Neutrophil (primary cell): ENCODE data around the gene SLC66A3.

Source experiments
- H3K27ac ChIP-seq: fragments of 200-600 bp; sonication (generic); 2 replicates; pipeline ENCODE4 v1.5.1; 2016; ENCODE audit warnings: mild to moderate bottlenecking, moderate library complexity
- H3K27me3 ChIP-seq: fragments of 200-600 bp; sonication (generic); 2 replicates; pipeline ENCODE4 v1.6.0; 2016; ENCODE audit warnings: mild to moderate bottlenecking
- H3K36me3 ChIP-seq: fragments of 200-600 bp; sonication (generic); 2 replicates; pipeline ENCODE4 v1.5.1; 2017
- H3K4me1 ChIP-seq, 2 experiments: fragments of 200-600 bp in 1 of 2; sonication (generic) in 1 of 2; 1 replicate in 1 of 2; 2 replicates in 1 of 2; pipeline versions ENCODE4 v1.5.1 to v1.6.1; 2013 to 2016; ENCODE audit warnings: low read depth in 1 of 2, low read length in 1 of 2, mild to moderate bottlenecking in 1 of 2, moderate library complexity in 1 of 2; ENCODE audit not compliant: control insufficient read depth in 1 of 2, insufficient read depth in 1 of 2
- H3K4me3 ChIP-seq, 2 experiments: fragments of 200-600 bp in 1 of 2; sonication (generic) in 1 of 2; 1 replicate in 1 of 2; 2 replicates in 1 of 2; pipeline ENCODE4 v1.5.1; 2013 to 2016; ENCODE audit warnings: low read depth in 1 of 2, low read length in 1 of 2, mild to moderate bottlenecking in 1 of 2, moderate library complexity in 1 of 2
- H3K9me3 ChIP-seq: fragments of 200-600 bp; sonication (generic); 2 replicates; pipeline ENCODE4 v1.5.1; 2016
- CTCF ChIP-seq: fragments of 200-600 bp; sonication (generic); IDR thresholded peaks from 2 replicates; pipeline ENCODE4 v1.5.1; 2016; ENCODE audit warnings: antibody characterized with exemption

Gene SLC66A3

GRCh38 chr2:11187083-11187619, 31.9 kb downstream of the SLC66A3 start:
- Histone ChIP-seq H3K4me3 (no peak overlapping the region), H3K4me1 (peaks cover 7 to 11% of the 10 kb centered on the region in 2 experiments), H3K27ac (peak overlapping the region; percentile 52), H3K36me3 (peaks cover 33% of the 10 kb centered on the region), H3K27me3 (no peaks in the 10 kb centered on the region), H3K9me3 (no peaks in the 10 kb centered on the region)
- no peak for TF ChIP-seq CTCF

GRCh38 chr2:11187731-11188130, 32.5 kb downstream of the SLC66A3 start:
- H3K27ac ChIP-seq: peak overlapping the region; percentile 52

DNA sequence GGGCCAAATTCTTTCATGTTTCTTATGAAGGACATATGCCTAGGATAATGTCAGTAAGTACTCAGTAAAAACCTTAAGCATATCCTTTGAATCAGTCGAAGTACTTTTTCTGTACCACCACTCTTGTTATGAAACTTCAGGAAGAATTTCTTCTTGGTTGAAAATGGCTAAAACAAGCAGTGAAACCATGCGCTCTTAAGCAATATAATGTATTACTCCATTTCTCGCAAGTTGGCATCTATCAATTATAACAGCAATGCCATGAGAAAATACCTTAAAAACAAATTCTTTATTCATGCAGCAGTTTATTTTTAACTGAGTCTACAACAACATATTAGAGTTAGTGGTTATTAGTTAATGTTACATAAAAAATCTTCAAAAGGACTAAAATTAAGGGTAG, 41.0 kb downstream of the SLC66A3 start:
- no peaks in the 10 kb centered on the region for H3K27me3 ChIP-seq
- H3K4me3 ChIP-seq: no peak overlapping the region
- peaks cover 11 to 13% of the 10 kb centered on the region in 2 experiments for H3K4me1 ChIP-seq
- peaks cover 59% of the 10 kb centered on the region for H3K36me3 ChIP-seq
- TF ChIP-seq CTCF: no peak
- H3K9me3 ChIP-seq: no peaks in the 10 kb centered on the region
- peak overlapping the region; percentile 56 for H3K27ac ChIP-seq

More at GRCh38 chr2:11187731-11188130, 32.5 kb downstream of the SLC66A3 start:
- Histone ChIP-seq H3K4me1 (peaks cover 7 to 11% of the 10 kb centered on the region in 2 experiments), H3K9me3 (no peaks in the 10 kb centered on the region), H3K36me3 (peaks cover 33% of the 10 kb centered on the region), H3K27me3 (no peaks in the 10 kb centered on the region), H3K4me3 (peak overlapping the region in 1 of 2 experiments; percentile 11)
- no peak for TF ChIP-seq CTCF

DNA sequence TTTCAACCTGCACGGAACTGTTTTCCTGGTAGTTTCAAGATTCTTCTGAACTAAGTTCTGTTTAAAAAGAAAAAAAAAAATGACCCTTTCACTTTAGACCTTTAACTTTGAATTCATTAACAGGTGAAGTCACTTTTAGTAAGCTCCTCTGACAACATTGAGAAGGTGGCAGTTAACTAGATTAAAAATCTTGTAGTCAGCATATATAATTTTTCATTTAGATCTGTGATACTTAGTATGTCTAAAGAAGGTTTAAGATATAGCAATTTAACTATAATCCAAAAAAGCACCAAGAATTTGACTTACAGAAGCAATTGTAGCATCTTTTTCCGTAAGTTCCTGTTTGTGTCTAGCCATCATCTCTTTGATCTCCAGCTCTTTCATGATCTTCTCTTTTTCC, 45.4 kb downstream of the SLC66A3 start:
- H3K27me3 ChIP-seq: no peaks in the 10 kb centered on the region
- no peak for TF ChIP-seq CTCF
- H3K4me3 ChIP-seq: no peak overlapping the region
- peaks cover 28 to 30% of the 10 kb centered on the region in 2 experiments for H3K4me1 ChIP-seq
- no peaks in the 10 kb centered on the region for H3K9me3 ChIP-seq
- H3K27ac ChIP-seq: no peak overlapping the region
- peaks cover 39% of the 10 kb centered on the region for H3K36me3 ChIP-seq

DNA sequence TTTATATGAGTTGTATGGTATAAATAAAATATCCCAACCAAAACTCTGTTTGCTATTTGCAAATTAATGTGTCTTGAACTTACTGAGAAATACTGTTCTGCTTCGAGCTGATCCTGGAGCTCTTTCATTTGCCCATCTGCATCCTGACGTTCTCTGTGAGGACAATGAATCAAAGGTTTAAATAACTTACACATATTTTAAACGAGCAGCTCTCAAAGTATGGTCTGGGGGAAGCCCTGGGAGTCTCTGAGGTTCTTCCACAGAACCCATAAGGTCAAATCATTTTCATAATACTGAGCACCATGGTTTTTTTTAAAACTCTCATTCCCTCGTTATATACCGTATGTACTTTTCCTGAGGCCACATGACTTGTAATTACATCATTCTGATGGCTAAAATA, 46.7 kb downstream of the SLC66A3 start:
- Histone ChIP-seq H3K36me3 (peaks cover 36% of the 10 kb centered on the region), H3K27me3 (no peaks in the 10 kb centered on the region)
- no peak for TF ChIP-seq CTCF

More for the DNA sequence above, 46.7 kb downstream of the SLC66A3 start:
- Histone ChIP-seq H3K4me1 (peaks cover 18 to 20% of the 10 kb centered on the region in 2 experiments), H3K9me3 (no peaks in the 10 kb centered on the region), H3K4me3 (no peak overlapping the region), H3K27ac (no peak overlapping the region)
